BE2C (cell line): ENCODE measurements around the gene PSMC6.

ENCODE experiments used
- DNase-seq: peaks from one replicate; pipeline ENCODE4 v3.0.0-alpha.2; 2020
- H3K27me3 ChIP-seq: fragments of 250-450 bp; sonication (Bioruptor Pico); 2 replicates; pipeline ENCODE4 v1.5.1; 2020; ENCODE audit warnings: mild to moderate bottlenecking
- H3K36me3 ChIP-seq: fragments of 250-450 bp; sonication (Bioruptor Pico); 2 replicates; pipeline ENCODE4 v1.5.1; 2020; ENCODE audit warnings: mild to moderate bottlenecking
- H3K4me1 ChIP-seq: fragments of 250-450 bp; sonication (Bioruptor Pico); 2 replicates; pipeline ENCODE4 v1.5.1; 2020
- H3K4me3 ChIP-seq: 2 replicates; pipeline ENCODE4 v1.5.1; 2011; ENCODE audit warnings: low read depth, low read length
- H3K9me3 ChIP-seq: fragments of 250-450 bp; sonication (Bioruptor Pico); 2 replicates; pipeline ENCODE4 v1.5.1; 2020
- TF ChIP-seq, protein P1 (sequence below): IDR thresholded peaks from 2 replicates; pipeline ENCODE4 v1.5.1; 2012; ENCODE audit warnings: mild to moderate bottlenecking, low read depth, low read length

PSMC6 gene

DNA sequence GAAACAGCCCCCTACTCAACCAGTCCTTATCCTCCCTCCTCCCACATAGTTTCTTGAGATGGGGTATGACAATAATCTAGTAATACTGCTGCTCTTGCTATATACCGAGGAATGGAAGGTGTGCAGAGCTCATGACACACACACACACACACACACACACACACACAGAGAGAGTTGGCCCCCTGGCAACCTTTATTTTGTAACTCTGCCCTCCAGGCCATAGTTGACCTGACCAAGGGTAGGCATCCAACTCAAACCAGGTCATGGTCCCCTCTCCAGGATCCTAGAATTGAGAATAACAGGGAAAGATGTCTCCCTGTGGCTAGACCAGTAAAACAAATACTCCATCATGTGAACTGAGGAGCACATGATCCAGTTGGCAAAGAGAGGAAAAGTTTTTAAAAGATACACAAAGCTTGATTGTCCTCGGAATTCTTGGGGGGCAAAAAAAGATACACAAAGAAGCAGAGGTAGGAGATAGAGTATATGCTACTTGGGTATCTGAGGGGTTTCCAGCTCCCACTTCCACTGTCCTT, 22.9 kb upstream of the PSMC6 start:
- H3K36me3 ChIP-seq, result peaks cover 18% of the 10 kb centered on the region
- H3K27me3 ChIP-seq, result no peaks in the 10 kb centered on the region
- TF ChIP-seq, protein P1, sequence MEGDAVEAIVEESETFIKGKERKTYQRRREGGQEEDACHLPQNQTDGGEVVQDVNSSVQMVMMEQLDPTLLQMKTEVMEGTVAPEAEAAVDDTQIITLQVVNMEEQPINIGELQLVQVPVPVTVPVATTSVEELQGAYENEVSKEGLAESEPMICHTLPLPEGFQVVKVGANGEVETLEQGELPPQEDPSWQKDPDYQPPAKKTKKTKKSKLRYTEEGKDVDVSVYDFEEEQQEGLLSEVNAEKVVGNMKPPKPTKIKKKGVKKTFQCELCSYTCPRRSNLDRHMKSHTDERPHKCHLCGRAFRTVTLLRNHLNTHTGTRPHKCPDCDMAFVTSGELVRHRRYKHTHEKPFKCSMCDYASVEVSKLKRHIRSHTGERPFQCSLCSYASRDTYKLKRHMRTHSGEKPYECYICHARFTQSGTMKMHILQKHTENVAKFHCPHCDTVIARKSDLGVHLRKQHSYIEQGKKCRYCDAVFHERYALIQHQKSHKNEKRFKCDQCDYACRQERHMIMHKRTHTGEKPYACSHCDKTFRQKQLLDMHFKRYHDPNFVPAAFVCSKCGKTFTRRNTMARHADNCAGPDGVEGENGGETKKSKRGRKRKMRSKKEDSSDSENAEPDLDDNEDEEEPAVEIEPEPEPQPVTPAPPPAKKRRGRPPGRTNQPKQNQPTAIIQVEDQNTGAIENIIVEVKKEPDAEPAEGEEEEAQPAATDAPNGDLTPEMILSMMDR, result no peak
- no peaks in the 10 kb centered on the region for H3K9me3 ChIP-seq
- no peak overlapping the region for H3K4me3 ChIP-seq
- DNase-seq, result no peak
- no peaks in the 10 kb centered on the region for H3K4me1 ChIP-seq

DNA sequence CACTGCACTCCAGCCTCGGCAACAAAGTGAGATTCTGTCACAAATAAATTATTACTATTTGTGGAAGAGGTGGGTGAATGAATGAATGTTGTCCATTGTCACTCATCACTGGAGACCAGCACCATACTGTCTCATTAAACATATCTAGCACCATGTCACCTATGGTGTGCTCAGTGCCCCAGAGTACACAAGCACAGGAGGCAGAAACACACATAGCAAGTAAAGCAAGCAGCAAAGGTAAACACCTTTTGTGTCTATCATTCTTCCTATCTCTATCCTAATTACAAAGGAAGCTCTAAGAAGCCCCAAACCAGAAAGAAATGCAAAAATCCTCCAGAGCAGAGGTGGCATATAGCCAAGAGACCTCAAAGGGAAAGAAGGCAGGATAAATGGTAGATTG, 20.8 kb upstream of the PSMC6 start:
- no peaks in the 10 kb centered on the region for H3K9me3 ChIP-seq
- DNase-seq, result no peak
- TF ChIP-seq, protein P1, result no peak

DNA sequence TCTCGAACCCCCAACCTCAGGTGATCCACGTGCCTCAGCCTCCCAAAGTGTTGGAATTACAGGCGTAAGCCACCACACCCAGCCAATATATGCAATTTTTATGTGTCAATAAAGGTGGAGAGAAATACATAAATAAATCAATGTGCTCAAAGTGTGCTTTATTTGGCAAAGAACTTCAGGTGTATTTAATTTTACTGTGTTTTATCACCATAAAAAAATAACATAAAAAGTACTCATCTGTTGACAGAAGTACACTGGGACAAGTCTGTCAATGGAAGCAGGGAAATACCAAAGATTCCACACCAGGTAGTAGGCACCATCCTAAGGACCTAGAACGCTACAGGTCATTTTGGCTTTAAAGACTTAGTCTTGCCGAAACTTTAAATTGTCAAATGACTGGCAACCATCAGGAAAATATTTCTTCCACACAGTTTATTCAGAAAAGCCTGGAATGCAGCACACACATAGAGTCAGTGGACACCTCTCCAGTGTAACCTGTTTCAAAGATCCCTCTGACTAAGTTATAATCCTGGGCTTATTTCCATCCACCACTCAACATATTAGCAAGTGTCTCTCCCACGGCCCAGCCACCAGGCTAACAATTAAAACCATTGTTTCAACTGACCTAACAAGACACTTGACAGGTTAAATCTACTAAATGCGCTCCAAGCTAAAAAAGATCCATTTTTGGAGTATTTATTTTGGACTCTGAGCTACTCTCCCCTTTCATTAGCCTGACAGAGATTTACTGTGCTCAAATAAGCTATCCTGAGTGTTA, 15.8 kb upstream of the PSMC6 start:
- no peak overlapping the region for H3K4me3 ChIP-seq
- no peak for DNase-seq
- TF ChIP-seq, protein P1, result no peak
- no peaks in the 10 kb centered on the region for H3K27me3 ChIP-seq
- peaks cover 3% of the 10 kb centered on the region for H3K36me3 ChIP-seq
- no peaks in the 10 kb centered on the region for H3K9me3 ChIP-seq
- H3K4me1 ChIP-seq, result peaks cover 8% of the 10 kb centered on the region

More for the DNA sequence above, 20.8 kb upstream of the PSMC6 start:
- H3K27me3 ChIP-seq, result no peaks in the 10 kb centered on the region
- peaks cover 10% of the 10 kb centered on the region for H3K36me3 ChIP-seq
- H3K4me1 ChIP-seq, result no peaks in the 10 kb centered on the region; the same call in 1 of the 2 replicates
- H3K4me3 ChIP-seq, result no peak overlapping the region

DNA sequence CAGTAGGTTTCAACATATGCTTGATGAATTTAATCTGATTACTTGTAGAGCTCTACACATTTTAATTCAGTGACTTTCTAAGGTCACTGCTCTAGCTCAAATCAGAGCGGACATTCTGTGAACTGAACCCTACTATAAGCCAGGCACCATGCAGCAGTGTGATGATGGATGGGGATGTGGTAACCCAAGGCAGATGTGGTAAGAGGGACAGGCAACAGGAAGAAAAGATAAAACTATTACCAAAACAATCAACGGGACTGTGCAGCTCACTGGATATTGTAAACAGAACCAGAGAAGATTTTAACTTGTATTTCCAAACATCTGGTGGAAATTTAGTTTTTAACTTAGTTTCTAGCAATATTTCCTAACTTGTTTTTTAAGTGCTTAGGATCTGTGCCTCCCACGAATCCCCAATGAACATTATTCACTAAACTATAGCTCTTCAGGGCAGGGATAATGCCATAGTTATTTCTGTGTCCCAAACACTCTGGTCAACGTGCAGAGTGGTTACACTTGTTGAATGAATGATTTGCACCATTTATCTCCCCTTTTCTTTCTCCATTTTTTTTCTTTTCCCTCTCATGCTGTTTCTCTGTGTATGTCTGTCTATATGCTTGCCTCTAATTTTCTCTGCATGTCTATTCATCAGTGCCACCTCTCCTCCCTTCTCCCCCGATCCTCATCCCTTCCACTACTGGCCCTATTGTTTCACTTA, 14.6 kb upstream of the PSMC6 start:
- Histone ChIP-seq H3K27me3 (no peaks in the 10 kb centered on the region), H3K4me3 (peak overlapping the region; percentile 98), H3K9me3 (no peaks in the 10 kb centered on the region), H3K36me3 (peaks cover 3% of the 10 kb centered on the region), H3K4me1 (peaks cover 8% of the 10 kb centered on the region)
- TF ChIP-seq, protein P1, result no peak
- peak; percentile 52 for DNase-seq

DNA sequence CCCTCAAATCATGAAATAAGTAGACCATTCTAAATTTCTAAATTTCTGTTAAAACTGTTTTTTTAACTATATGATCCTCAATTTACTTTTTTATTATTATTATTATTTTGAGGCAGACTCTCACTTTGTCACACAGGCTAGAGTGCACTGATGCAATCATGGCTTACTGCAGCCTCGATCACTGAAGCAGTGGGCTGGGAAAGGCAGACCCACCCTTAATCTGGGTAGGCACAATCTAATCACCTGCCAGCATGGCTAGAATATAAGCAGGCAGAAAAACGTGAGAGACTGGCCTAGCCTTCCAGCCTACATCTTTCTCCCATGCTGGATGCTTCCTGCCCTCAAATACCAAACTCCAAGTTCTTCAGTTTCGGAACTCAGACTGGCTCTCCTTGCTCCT, 14.0 kb upstream of the PSMC6 start:
- H3K9me3 ChIP-seq, result no peaks in the 10 kb centered on the region
- H3K4me1 ChIP-seq, result peaks cover 8% of the 10 kb centered on the region
- peaks cover 3% of the 10 kb centered on the region for H3K36me3 ChIP-seq
- peak; percentile 23 for DNase-seq
- peak overlapping the region; percentile 98 for H3K4me3 ChIP-seq
- TF ChIP-seq, protein P1, result no peak
- H3K27me3 ChIP-seq, result no peaks in the 10 kb centered on the region
